Liver (tissue), 9 donors: ENCODE measurements around the gene GTF2IRD1. TPM values are rescaled to one million over a fixed set of nuclear protein-coding genes. Genes with fewer than 3 reads are reported as not detected.

ENCODE experiments used
- DNase-seq: peaks from one replicate; pipeline ENCODE4 v3.0.0-alpha.2; 2017; ENCODE audit warnings: low spot score
- H3K27ac ChIP-seq, 2 donors: one replicate each; pipeline ENCODE4 v1.7.0; 2013; ENCODE audit warnings: inconsistent platforms in 2 of 2, low read length in 2 of 2, control low read depth in 1 of 2, low read depth in 1 of 2, mild to moderate bottlenecking in 1 of 2
- H3K27me3 ChIP-seq, 4 donors: one replicate each; pipeline versions ENCODE4 v1.6.1 to v1.7.0; 2013; ENCODE audit warnings: low read length in 3 of 4, inconsistent platforms in 1 of 4, mild to moderate bottlenecking in 1 of 4, moderate library complexity in 1 of 4; ENCODE audit not compliant: control insufficient read depth in 4 of 4, insufficient read depth in 4 of 4
- H3K36me3 ChIP-seq, 4 donors: one replicate each; pipeline versions ENCODE4 v1.6.1 to v1.7.0; 2013; ENCODE audit warnings: low read length in 3 of 4, mild to moderate bottlenecking in 3 of 4, low read depth in 1 of 4, moderate library complexity in 1 of 4; ENCODE audit not compliant: control insufficient read depth in 4 of 4, insufficient read depth in 3 of 4
- H3K4me1 ChIP-seq, 4 donors: one replicate each; pipeline versions ENCODE4 v1.6.1 to v1.7.0; 2013; ENCODE audit warnings: low read length in 3 of 4, mild to moderate bottlenecking in 3 of 4, moderate library complexity in 1 of 4; ENCODE audit not compliant: control insufficient read depth in 4 of 4, insufficient read depth in 4 of 4
- H3K4me3 ChIP-seq, 3 donors: one replicate each; pipeline versions ENCODE4 v1.6.1 to v1.7.0; 2013; ENCODE audit warnings: low read length in 3 of 3, control low read depth in 1 of 3, low read depth in 1 of 3, mild to moderate bottlenecking in 1 of 3
- H3K9ac ChIP-seq, 2 donors: one replicate each; pipeline ENCODE4 v1.7.0; 2013; ENCODE audit warnings: low read length in 2 of 2, mild to moderate bottlenecking in 2 of 2, moderate library complexity in 2 of 2, control low read depth in 1 of 2, low read depth in 1 of 2
- H3K9me3 ChIP-seq, 4 donors: one replicate each; pipeline versions ENCODE4 v1.6.1 to v1.7.0; 2013; ENCODE audit warnings: low read length in 3 of 4; ENCODE audit not compliant: control insufficient read depth in 4 of 4
- EGR1 ChIP-seq, 2 donors: IDR thresholded peaks; 2 replicates each; pipeline ENCODE4 v1.6.1; 2016 to 2018; ENCODE audit warnings: antibody characterized with exemption in 2 of 2, low read depth in 2 of 2
- FOXA1 ChIP-seq: IDR thresholded peaks from 2 replicates; pipeline ENCODE4 v1.6.1; 2016; ENCODE audit warnings: antibody characterized with exemption
- FOXA2 ChIP-seq: IDR thresholded peaks from 2 replicates; pipeline ENCODE4 v1.6.1; 2016; ENCODE audit warnings: antibody characterized with exemption
- GABPA ChIP-seq, 2 donors: IDR thresholded peaks in 1 of 2; conservative IDR thresholded peaks in 1 of 2; 2 replicates each; pipeline ENCODE4 v1.6.1; 2016; ENCODE audit warnings: antibody characterized with exemption in 2 of 2, mild to moderate bottlenecking in 1 of 2, moderate library complexity in 1 of 2
- HNF4A ChIP-seq, 2 donors: conservative IDR thresholded peaks; 2 replicates each; pipeline ENCODE4 v1.6.1; 2016; ENCODE audit warnings: antibody characterized with exemption in 2 of 2, mild to moderate bottlenecking in 2 of 2
- HNF4G ChIP-seq: IDR thresholded peaks from 2 replicates; pipeline ENCODE4 v1.6.1; 2016; ENCODE audit warnings: antibody characterized with exemption
- JUND ChIP-seq, 2 donors: IDR thresholded peaks; 2 replicates each; pipeline ENCODE4 v1.6.1; 2016; ENCODE audit warnings: antibody characterized with exemption in 2 of 2
- NR2F2 ChIP-seq: IDR thresholded peaks from 2 replicates; pipeline ENCODE4 v1.6.1; 2016; ENCODE audit warnings: antibody characterized with exemption
- REST ChIP-seq: IDR thresholded peaks from 2 replicates; pipeline ENCODE4 v1.6.1; 2016; ENCODE audit warnings: antibody characterized with exemption, mild to moderate bottlenecking
- RXRA ChIP-seq, 2 donors: IDR thresholded peaks; 2 replicates each; pipeline ENCODE4 v1.6.1; 2017 to 2018; ENCODE audit warnings: antibody characterized with exemption in 2 of 2, mild to moderate bottlenecking in 1 of 2
- SP1 ChIP-seq: IDR thresholded peaks from 2 replicates; pipeline ENCODE4 v1.6.1; 2018; ENCODE audit warnings: antibody characterized with exemption, mild to moderate bottlenecking
- TAF1 ChIP-seq: conservative IDR thresholded peaks from 2 replicates; pipeline ENCODE4 v1.6.1; 2016; ENCODE audit warnings: antibody characterized with exemption, mild to moderate bottlenecking
- YY1 ChIP-seq: IDR thresholded peaks from 2 replicates; pipeline ENCODE4 v1.6.1; 2016; ENCODE audit warnings: antibody characterized with exemption, mild to moderate bottlenecking
- WGBS: extraction: QIAGEN DNeasy Blood & Tissue Kit; methylation state at CpG from one replicate; pipeline ENCODE4 v1.1.7; 2013; 5-methylcytosine and 5-hydroxymethylcytosine counted together
- polyA plus RNA-seq, 2 donors: library from polyadenylated mRNA; stranded (reverse) in 1 of 2; unstranded in 1 of 2; fragments of 200-250 nt in 1 of 2; fragments of >200 nt in 1 of 2; fragmentation: Nextera tagmentation in 1 of 2; extraction: Ambion mirVana in 1 of 2; gene quantifications; one replicate each; pipeline versions ENCODE4 v1.2.1 to v1.2.3, GENCODE V29; 2013 to 2015
- total RNA-seq, 2 donors: library from RNA; depleted of rRNA; stranded (reverse); fragments of >200 nt; gene quantifications; one replicate each; pipeline ENCODE4 v1.2.3, GENCODE V29; 2014
- TF ChIP-seq, protein P1 (sequence below): IDR thresholded peaks from 2 replicates; pipeline ENCODE4 v1.6.1; 2016; ENCODE audit warnings: antibody characterized with exemption
- TF ChIP-seq, protein P2 (sequence below): IDR thresholded peaks from 2 replicates; pipeline ENCODE4 v1.6.1; 2016; ENCODE audit warnings: antibody characterized with exemption
- TF ChIP-seq, protein P3 (sequence below): IDR thresholded peaks from 2 replicates; pipeline ENCODE4 v1.6.1; 2016; ENCODE audit warnings: antibody characterized with exemption
- donor health status: healthy.
- donor health status: healthy.
- donor health status: healthy.
- donor health status: healthy.
- donor health status: healthy.

GTF2IRD1 gene
- total and polyA plus RNA-seq, 4 donors, result 2.0 to 7.4 (median 3.3) TPM

- Histone ChIP-seq H3K4me3 (no peak overlapping the region), H3K36me3 (no peaks in the 10 kb centered on the region), H3K9me3 (no peaks in the 10 kb centered on the region), H3K27me3 (no peaks in the 10 kb centered on the region), H3K27ac (no peak overlapping the region), H3K9ac (no peak overlapping the region), H3K4me1 (peaks cover 4 to 16% (median 11%) of the 10 kb centered on the region in 4 donors)
- DNase-seq, result no peak
- no peak for TF ChIP-seq JUND (IDR thresholded peaks at IDR 0.05)
- TF ChIP-seq, protein P1, sequence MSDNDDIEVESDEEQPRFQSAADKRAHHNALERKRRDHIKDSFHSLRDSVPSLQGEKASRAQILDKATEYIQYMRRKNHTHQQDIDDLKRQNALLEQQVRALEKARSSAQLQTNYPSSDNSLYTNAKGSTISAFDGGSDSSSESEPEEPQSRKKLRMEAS, result no peak
- TF ChIP-seq HNF4G, result no peak
- 87% methylated on average over 12 of the region's 12 CpGs for WGBS
Measured at GRCh38 chr7:74581916-74582440, 128.3 kb downstream of the GTF2IRD1 start.

DNA sequence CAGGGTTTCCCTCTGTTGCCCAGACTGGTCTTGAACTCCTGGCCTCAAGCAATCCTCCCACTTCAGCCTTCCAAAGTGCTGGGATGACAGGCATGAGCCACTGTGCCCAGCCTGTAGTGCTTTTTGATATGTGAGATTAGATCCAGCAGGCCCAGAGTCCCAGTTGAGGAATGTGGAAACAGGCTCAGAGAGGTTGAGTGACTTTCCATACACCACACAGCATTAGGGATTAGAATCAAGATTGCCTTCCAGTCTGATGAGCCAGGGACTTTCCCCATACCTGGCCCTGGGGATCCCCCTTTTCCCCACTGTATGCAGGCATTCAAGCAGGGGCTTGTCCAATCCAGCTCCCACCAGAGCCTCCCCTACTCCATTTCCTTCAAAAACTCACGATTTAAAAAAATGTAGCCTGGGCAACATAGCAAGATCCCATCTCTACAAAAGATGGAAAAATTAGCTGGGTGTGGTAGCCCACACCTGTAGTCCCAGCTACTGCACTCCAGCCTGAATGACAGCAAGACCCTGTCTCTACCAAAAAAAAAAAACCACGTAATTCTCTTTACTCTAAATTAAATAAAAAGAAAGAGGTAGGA is 128.8 kb downstream of the GTF2IRD1 start:
- WGBS, result 85% methylated on average over 2 of the region's 2 CpGs
- Histone ChIP-seq H3K27ac (no peak overlapping the region), H3K4me1 (peaks cover 4 to 17% (median 11%) of the 10 kb centered on the region in 4 donors), H3K36me3 (no peaks in the 10 kb centered on the region), H3K27me3 (no peaks in the 10 kb centered on the region), H3K9ac (no peak overlapping the region), H3K4me3 (no peak overlapping the region), H3K9me3 (no peaks in the 10 kb centered on the region)
- no peak for DNase-seq
- TF ChIP-seq HNF4A (conservative IDR thresholded peaks at IDR 0.05), result no peak
- TF ChIP-seq FOXA1, result no peak
- TF ChIP-seq REST, result no peak
- no peak for TF ChIP-seq TAF1
- TF ChIP-seq, protein P2, sequence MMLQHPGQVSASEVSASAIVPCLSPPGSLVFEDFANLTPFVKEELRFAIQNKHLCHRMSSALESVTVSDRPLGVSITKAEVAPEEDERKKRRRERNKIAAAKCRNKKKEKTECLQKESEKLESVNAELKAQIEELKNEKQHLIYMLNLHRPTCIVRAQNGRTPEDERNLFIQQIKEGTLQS, result no peak
- TF ChIP-seq NR2F2, result no peak
- no peak for TF ChIP-seq HNF4G
- no peak for TF ChIP-seq FOXA2
- TF ChIP-seq GABPA (IDR thresholded peaks at IDR 0.05 in 1 of 2, conservative IDR thresholded peaks at IDR 0.05 in 1 of 2), result no peak
- no peak for TF ChIP-seq EGR1 (IDR thresholded peaks at IDR 0.05; ENCODE audit: low read depth in 2 of 2)
- TF ChIP-seq SP1, result no peak
- TF ChIP-seq, protein P3, sequence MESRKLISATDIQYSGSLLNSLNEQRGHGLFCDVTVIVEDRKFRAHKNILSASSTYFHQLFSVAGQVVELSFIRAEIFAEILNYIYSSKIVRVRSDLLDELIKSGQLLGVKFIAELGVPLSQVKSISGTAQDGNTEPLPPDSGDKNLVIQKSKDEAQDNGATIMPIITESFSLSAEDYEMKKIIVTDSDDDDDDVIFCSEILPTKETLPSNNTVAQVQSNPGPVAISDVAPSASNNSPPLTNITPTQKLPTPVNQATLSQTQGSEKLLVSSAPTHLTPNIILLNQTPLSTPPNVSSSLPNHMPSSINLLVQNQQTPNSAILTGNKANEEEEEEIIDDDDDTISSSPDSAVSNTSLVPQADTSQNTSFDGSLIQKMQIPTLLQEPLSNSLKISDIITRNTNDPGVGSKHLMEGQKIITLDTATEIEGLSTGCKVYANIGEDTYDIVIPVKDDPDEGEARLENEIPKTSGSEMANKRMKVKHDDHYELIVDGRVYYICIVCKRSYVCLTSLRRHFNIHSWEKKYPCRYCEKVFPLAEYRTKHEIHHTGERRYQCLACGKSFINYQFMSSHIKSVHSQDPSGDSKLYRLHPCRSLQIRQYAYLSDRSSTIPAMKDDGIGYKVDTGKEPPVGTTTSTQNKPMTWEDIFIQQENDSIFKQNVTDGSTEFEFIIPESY, result no peak
- no peak for TF ChIP-seq YY1
- no peak for TF ChIP-seq RXRA (IDR thresholded peaks at IDR 0.05)
- TF ChIP-seq, protein P1, result no peak
